ENCODE data around the gene TTC12. TPM values are rescaled to one million over a fixed set of nuclear protein-coding genes. Genes with fewer than 3 reads are reported as not detected.

TTC12 gene
- total and polyA plus RNA-seq, 4 donors: 6.4 to 43.2 (median 19.0) TPM

- H3K27ac ChIP-seq (ENCODE audit: low read depth in 1 of 2, low read length in 1 of 2): no peak overlapping the region
- H3K9me3 ChIP-seq (ENCODE audit: control insufficient read depth in 4 of 4, insufficient read depth in 3 of 4, low read length in 3 of 4): peaks cover 0 to 2% (median 1%) of the 10 kb centered on the region in 4 donors
- DNase-seq (no peak), ATAC-seq (ENCODE audit: insufficient read depth, low FRiP score) (no peak)
- no peaks in the 10 kb centered on the region for H3K27me3 ChIP-seq (ENCODE audit: control insufficient read depth in 3 of 3, insufficient read depth in 3 of 3, low read length in 2 of 3)
- H3K4me1 ChIP-seq (ENCODE audit: control insufficient read depth in 5 of 5, insufficient read depth in 5 of 5, low read length in 5 of 5): no peaks in the 10 kb centered on the region
- TF ChIP-seq CTCF (IDR thresholded peaks at IDR 0.05; ENCODE audit: control extremely low read depth, extremely low read depth): no peak
- no peak overlapping the region for H3K9ac ChIP-seq (ENCODE audit: insufficient read depth in 1 of 2, low read length in 2 of 2)
- WGBS, 2 donors: 81 to 83% methylated on average over 6 of the region's 6 CpGs
- peaks cover 21 to 36% (median 30%) of the 10 kb centered on the region in 4 donors for H3K36me3 ChIP-seq (ENCODE audit: control insufficient read depth in 4 of 4, insufficient read depth in 4 of 4, low read length in 4 of 4)
- no peak overlapping the region for H3K4me3 ChIP-seq
These were observed 25.7 kb downstream of the TTC12 start for GRCh38 chr11:113339929-113340589.

GRCh38 chr11:113341388-113342165 lies 27.2 kb downstream of the TTC12 start:
- H3K4me1 ChIP-seq (ENCODE audit: control insufficient read depth in 5 of 5, insufficient read depth in 5 of 5, low read length in 5 of 5): peaks cover 0 to 8% (median 0%) of the 10 kb centered on the region in 5 donors
- ATAC-seq (ENCODE audit: insufficient read depth, low FRiP score): no peak
- peaks cover 0 to 1% (median 0%) of the 10 kb centered on the region in 4 donors for H3K9me3 ChIP-seq (ENCODE audit: control insufficient read depth in 4 of 4, insufficient read depth in 3 of 4, low read length in 3 of 4)
- no peak overlapping the region for H3K27ac ChIP-seq (ENCODE audit: low read depth in 1 of 2, low read length in 1 of 2)
- 87 to 94% methylated on average over 10 of the region's 10 CpGs for WGBS, 2 donors
- no peak overlapping the region for H3K4me3 ChIP-seq
- peaks cover 13 to 36% (median 27%) of the 10 kb centered on the region in 4 donors for H3K36me3 ChIP-seq (ENCODE audit: control insufficient read depth in 4 of 4, insufficient read depth in 4 of 4, low read length in 4 of 4)
- H3K9ac ChIP-seq (ENCODE audit: insufficient read depth in 1 of 2, low read length in 2 of 2): no peak overlapping the region
- peak in 1 of 3 donors; percentile 5 for DNase-seq
- TF ChIP-seq CTCF (IDR thresholded peaks at IDR 0.05; ENCODE audit: control extremely low read depth, extremely low read depth): no peak
- H3K27me3 ChIP-seq (ENCODE audit: control insufficient read depth in 3 of 3, insufficient read depth in 3 of 3, low read length in 2 of 3): no peaks in the 10 kb centered on the region

GRCh38 chr11:113345978-113346377 lies 31.6 kb downstream of the TTC12 start:
- Histone ChIP-seq H3K27ac (ENCODE audit: low read depth in 1 of 2, low read length in 1 of 2) (no peak overlapping the region), H3K4me3 (no peak overlapping the region), H3K9ac (ENCODE audit: insufficient read depth in 1 of 2, low read length in 2 of 2) (no peak overlapping the region), H3K27me3 (ENCODE audit: control insufficient read depth in 3 of 3, insufficient read depth in 3 of 3, low read length in 2 of 3) (no peaks in the 10 kb centered on the region), H3K4me1 (ENCODE audit: control insufficient read depth in 5 of 5, insufficient read depth in 5 of 5, low read length in 5 of 5) (peaks cover 0 to 19% (median 0%) of the 10 kb centered on the region in 5 donors), H3K36me3 (ENCODE audit: control insufficient read depth in 4 of 4, insufficient read depth in 4 of 4, low read length in 4 of 4) (peaks cover 8 to 25% (median 18%) of the 10 kb centered on the region in 4 donors), H3K9me3 (ENCODE audit: control insufficient read depth in 4 of 4, insufficient read depth in 3 of 4, low read length in 3 of 4) (peaks cover 0 to 3% (median 0%) of the 10 kb centered on the region in 4 donors)
- WGBS, 2 donors: 67 to 83% methylated on average over 8 of the region's 8 CpGs
- DNase-seq (peak; percentile 27 to 46 (median 42)), ATAC-seq (ENCODE audit: insufficient read depth, low FRiP score) (no peak)
- TF ChIP-seq CTCF (IDR thresholded peaks at IDR 0.05; ENCODE audit: control extremely low read depth, extremely low read depth): no peak
